HCEC 1CT (cell line): ENCODE data around the gene TP63.
"Not testable (repeated sequence)": the region's sequence is repeated elsewhere in the genome, so short reads cannot be mapped to it uniquely, and the experiment has no call there.

Source experiments
- DNase-seq: peaks from one replicate; pipeline ENCODE4 v3.0.0-alpha.2; 2017

The TP63 gene

DNA sequence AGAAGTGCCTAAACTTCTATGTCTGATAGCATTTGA lies at the start of gene TP63:
TP63 (plus strand) TSS at position 17 of the 36 bp plus-strand sequence. CDS start 127 bp downstream, outside the sequence.
- DNase-seq, result no peak

DNA sequence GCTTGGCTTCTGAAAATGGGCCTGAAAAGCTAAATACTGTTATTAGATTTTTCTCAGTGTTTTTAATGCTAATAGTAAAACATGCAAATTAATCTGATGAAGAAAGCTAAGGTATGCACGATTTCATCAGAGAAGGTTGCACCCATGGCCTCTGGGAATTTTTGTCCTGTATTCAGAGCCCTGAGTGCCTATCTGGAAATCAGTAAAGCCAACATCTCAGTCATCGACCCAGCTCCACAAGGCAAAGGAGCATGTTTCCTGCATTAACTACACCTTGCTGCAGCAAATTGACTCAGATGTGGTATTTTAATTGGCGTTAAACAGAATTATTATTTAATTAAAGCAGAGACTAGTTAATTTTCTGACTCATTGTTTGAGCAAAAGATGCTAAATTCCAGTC lies 49.0 kb upstream of the TP63 start:
- DNase-seq, result no peak

DNA sequence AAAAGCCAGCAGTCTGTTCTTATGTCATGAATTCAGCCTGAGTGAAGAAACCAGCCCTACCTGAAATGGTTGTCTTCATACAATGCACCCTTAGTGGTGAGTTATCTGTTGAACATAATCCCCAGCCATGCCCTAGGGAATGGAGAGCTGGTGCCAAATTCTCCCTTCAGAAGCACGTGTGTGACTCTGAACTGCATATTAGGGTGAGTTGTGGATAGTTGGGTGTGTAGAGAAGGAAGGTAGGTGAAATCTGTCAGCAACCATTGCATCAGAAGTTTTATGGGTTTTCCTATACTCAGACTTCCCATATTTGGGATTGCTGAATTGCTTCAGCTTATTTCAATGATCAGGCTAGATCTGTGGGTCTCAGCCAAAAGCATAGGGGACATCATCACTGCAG lies 46.5 kb upstream of the TP63 start:
- DNase-seq, result no peak

GRCh38 chr3:189586941-189587663 lies 44.1 kb upstream of the TP63 start:
- DNase-seq, result no peak

DNA sequence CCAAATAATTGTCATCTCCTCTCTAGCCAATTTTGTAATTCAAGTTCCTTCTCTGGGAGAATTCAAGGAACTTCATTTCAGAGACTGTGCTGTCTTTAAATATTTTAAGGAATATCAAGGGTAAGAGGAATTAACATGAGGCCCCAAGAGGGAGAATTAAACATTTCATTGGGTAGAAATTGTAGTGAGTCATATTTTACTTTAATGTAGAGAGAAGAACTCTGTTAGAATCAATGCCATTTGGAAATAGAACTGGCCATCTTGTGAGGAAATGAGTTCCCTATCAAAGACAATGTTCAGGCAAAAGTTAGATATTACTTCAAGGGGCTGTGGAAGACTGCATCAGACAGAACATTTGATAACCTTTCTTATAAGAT lies 43.5 kb upstream of the TP63 start:
- no peak for DNase-seq

DNA sequence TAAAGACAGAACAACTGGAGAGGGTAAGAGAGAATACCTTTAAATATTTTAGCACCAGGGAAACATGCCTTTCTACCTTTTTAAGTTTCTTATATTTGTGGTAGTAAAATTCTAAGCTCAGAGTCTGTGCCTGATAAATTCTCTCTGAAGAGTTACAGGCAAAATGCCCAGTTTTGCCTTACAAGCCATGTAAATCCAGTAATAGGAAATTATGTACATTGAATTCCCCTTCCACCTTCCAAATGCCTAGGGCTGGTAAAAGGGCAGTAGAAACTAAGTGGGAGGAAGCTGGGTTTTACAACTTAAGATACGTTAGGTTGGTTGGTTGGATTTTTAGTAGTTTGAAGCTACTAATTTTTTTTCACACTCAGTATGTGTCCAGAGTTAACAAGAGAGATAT lies 43.1 kb upstream of the TP63 start:
- no peak for DNase-seq

GRCh38 chr3:189588475-189589178 lies 42.6 kb upstream of the TP63 start:
- peak; percentile 84 for DNase-seq

GRCh38 chr3:189589179-189589569 lies 42.0 kb upstream of the TP63 start:
- DNase-seq, result no peak

- DNase-seq, result no peak
Observed at GRCh38 chr3:189590223-189590622, 41.0 kb upstream of the TP63 start.

- no peak for DNase-seq
Observed at GRCh38 chr3:189593581-189593980, 37.6 kb upstream of the TP63 start.

DNA sequence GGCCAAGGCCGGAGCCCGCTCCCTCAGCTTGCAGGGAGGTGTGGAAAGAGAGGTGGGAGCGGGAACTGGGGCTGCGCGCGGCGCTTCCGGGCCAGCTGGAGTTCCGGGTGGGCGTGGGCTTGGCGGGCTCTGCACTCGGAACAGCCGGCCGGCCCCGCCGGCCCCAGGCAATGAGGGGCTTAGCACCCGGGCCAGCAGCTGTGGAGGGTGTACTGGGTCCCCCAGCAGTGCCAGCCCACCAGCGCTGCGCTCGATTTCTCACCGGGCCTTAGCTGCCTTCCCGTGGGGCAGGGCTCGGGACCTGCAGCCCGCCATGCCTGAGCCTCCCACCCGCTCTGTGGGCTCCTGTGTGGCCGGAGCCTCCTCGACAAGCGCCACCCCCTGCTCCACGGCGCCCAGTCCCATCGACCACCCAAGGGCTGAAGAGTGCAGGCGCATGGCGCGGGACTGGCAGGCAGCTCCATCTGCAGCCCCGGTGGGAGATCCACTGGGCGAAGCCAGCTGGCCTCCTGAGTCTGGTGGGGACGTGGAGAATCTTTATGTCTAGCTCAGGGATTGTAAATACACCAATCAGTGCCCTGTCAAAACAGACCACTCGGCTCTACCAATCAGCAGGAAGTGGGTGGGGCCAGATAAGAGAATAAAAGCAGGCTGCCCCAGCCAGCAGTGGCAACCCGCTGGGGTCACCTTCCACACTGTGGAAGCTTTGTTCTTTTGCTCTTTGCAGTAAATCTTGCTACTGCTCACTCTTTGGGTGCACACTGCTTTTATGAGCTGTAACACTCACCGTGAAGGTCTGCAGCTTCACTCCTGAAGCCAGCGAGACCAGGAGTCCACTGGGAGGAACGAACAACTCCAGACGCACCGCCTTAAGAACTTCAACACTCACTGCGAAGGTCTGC lies 34.9 kb upstream of the TP63 start:
- DNase-seq, result not testable (repeated sequence)

DNA sequence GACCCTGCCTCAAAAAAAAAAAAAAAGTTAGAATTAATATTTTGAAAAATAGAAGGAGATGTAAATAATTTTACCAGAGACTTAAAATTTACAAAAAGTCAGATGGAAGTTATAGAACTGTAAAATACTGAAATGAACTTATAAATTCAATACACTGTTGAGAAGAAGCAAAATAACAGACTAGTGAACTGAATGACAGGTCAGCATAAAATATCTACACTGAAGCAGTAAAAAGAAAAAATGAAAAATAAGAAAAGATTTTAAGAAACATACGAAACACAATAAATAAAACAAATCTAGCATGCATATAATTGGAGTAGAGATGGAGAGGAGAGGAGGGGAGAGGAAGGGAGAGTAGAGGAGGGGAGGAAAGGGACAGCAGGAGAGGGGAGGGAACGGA lies 33.3 kb upstream of the TP63 start:
- no peak for DNase-seq

DNA sequence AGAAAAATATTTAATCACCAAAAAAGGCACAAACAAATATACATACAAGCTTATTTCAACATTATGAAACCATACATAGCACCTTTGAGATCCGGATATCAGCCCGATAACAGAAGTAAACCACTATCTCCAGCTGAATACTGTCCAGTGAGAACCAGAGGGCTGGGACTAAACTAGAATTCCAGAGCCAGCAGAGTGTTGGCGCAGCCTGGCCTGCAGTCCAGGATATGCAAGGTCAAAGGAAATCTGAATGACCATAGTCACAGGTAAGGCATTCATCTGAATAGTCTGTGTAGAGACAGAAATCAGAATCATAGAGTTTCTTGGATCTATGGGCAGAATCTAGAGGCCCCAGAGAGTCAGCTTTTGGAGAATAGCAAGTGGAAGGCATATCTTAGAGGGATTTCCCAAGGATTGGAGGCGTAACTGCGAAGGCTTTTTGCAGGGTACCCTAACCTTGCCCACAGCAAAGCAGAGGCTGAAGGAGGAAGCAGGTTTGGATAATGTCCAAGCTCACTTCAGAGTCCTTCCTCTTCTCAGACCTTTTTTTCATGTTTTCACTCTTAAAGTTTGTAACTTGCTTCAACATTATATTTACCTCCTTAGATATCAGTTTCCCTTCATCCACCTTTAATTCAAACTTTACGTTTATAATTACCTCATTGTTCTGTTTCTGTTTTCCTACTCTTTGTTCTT lies 32.5 kb upstream of the TP63 start:
- no peak for DNase-seq

- DNase-seq, result no peak
Observed at GRCh38 chr3:189602471-189602870, 28.7 kb upstream of the TP63 start.

DNA sequence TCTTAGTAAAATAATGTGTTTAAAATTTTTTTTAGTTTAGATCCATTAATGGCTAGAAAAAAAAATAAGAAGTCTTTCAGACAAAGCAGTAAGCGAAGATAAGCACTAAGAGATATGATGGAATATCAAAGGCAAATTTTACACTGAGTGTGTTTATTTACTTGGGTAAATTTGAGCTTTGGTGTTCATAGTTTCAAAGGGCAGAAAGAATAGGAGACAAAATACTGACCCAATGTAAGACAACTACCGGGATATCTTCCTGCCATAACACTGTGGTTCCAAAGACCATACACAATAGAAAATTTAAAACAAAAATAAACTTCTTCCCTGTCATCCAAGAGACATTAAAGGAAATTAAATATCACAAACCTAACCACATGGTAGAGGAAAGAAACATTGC lies 25.5 kb upstream of the TP63 start:
- DNase-seq, result no peak

GRCh38 chr3:189606774-189607173 lies 24.4 kb upstream of the TP63 start:
- DNase-seq, result no peak

DNA sequence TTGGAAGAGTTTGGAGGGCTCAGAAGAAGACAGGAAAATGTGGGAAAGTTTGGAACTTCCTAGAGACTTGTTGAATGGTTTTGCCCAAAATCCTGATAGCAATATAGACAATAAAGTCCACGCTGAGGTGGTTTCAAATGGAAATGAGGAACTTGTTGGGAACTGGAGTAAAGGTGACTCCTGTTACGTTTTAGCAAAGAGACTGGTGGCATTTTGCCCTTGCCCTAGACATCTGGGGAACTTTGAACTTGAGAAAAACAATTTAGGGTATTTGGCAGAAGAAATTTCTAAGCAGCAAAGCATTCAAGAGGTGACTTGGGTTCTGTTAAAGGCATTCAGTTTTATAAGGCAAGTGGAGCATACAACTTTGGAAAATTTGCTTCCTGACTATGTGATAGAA lies 18.5 kb upstream of the TP63 start:
- not testable (repeated sequence) for DNase-seq

GRCh38 chr3:189613122-189613521 lies 18.1 kb upstream of the TP63 start:
- no peak for DNase-seq

GRCh38 chr3:189621948-189622603 lies 9.1 kb upstream of the TP63 start:
- DNase-seq, result no peak

- DNase-seq, result no peak
Observed at GRCh38 chr3:189622629-189623028, 8.6 kb upstream of the TP63 start.

DNA sequence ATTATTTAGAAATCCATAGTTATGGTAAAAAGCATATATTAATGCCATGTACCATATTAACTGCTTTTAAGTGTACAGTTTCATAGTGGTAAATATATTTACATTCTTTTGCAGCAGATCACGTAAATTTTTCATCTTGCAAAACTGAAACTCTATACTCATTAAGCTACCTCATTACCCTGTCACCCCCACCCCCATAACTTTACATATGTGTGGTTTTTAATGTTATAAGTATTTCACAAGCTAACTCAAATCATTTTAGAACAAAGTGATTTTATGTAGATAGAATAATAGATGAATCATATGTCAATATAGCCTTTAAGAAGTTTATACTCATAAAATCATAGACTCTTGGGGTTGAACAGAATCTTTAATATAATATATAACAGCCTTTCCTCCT lies 7.1 kb upstream of the TP63 start:
- no peak for DNase-seq

DNA sequence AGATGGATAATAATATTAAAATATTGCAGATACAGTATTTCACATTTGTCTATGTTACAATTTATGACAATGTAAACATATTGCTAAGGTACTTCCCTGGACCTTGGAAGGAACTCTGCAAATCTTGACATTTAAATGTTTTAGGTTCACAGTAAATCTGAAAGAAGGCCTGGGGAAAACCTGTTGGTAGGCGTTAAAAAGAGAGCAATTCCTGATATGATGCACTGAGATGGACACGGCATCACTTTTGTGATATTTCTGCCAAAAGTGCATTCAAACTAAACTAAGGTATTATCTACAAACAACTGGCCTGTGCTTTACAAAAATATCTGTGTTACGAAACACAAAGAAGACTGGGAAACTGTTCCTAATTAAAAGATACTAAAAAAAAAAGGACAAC lies 6.1 kb upstream of the TP63 start:
- DNase-seq, result no peak

DNA sequence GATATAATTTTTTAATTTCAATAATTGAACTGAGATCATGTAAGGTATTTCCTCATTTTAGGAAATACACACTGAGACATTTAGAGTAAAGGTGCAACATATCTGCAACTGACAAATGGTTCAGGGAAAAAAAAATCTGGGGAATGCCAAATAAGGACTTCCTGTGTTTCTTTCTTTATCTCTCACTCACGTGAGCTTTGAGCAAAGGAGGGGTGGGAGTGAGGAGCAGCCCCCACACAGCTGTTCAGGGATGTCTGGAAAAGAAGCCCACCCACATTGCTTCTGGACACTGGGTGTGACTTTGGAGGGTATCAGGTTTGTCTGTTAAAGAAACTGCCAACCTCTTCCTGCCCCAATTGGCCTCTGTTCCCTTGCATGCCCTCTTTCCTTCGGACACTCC lies 5.6 kb upstream of the TP63 start:
- DNase-seq, result no peak
